ENCODE measurements around the gene ATP11C.

ATP11C gene

GRCh38 chrX:139889760-139890159, 43.1 kb downstream of the ATP11C start:
- Histone ChIP-seq H3K79me2 (ENCODE audit: control insufficient read depth, low read length) (peaks cover 25% of the 10 kb centered on the region), H3K27me3 (ENCODE audit: control insufficient read depth, low read length) (no peaks in the 10 kb centered on the region), H3K4me2 (ENCODE audit: low read length) (no peak overlapping the region), H3K9me3 (ENCODE audit: control insufficient read depth, insufficient read depth, low read length) (no peaks in the 10 kb centered on the region), H3K36me3 (ENCODE audit: control insufficient read depth, low read length) (no peaks in the 10 kb centered on the region), H4K20me1 (ENCODE audit: control insufficient read depth, insufficient read depth, low read depth, low read length) (no peaks in the 10 kb centered on the region), H3K27ac (ENCODE audit: low read depth, low read length) (no peak overlapping the region), H3K4me1 (ENCODE audit: control insufficient read depth, low read length) (no peaks in the 10 kb centered on the region), H3K9me2 (replicated peaks; ENCODE audit: control insufficient read depth, low read length) (no peaks in the 10 kb centered on the region), H3K4me3 (ENCODE audit: low read length) (no peak overlapping the region), H3F3A (ENCODE audit: control insufficient read depth, insufficient read depth) (no peaks in the 10 kb centered on the region)
- TF ChIP-seq EZH2phosphoT487 (IDR thresholded peaks at IDR 0.05; ENCODE audit: borderline replicate concordance, low read length) (no peak), CTCF (IDR thresholded peaks at IDR 0.05; ENCODE audit: low read depth, low read length, poor library complexity, severe bottlenecking) (no peak)

- peaks cover 19% of the 10 kb centered on the region for H3K79me2 ChIP-seq (ENCODE audit: control insufficient read depth, low read length)
- H4K20me1 ChIP-seq (ENCODE audit: control insufficient read depth, insufficient read depth, low read depth, low read length) = no peaks in the 10 kb centered on the region
- no peak for TF ChIP-seq EZH2phosphoT487 (IDR thresholded peaks at IDR 0.05; ENCODE audit: borderline replicate concordance, low read length)
- no peak for TF ChIP-seq CTCF (IDR thresholded peaks at IDR 0.05; ENCODE audit: low read depth, low read length, poor library complexity, severe bottlenecking)
- H3K9me3 ChIP-seq (ENCODE audit: control insufficient read depth, insufficient read depth, low read length) = no peaks in the 10 kb centered on the region
- no peak overlapping the region for H3K4me3 ChIP-seq (ENCODE audit: low read length)
- no peaks in the 10 kb centered on the region for H3K27me3 ChIP-seq (ENCODE audit: control insufficient read depth, low read length)
- no peak overlapping the region for H3K27ac ChIP-seq (ENCODE audit: low read depth, low read length)
- H3K36me3 ChIP-seq (ENCODE audit: control insufficient read depth, low read length) = no peaks in the 10 kb centered on the region
- no peaks in the 10 kb centered on the region for H3F3A ChIP-seq (ENCODE audit: control insufficient read depth, insufficient read depth)
- H3K9me2 ChIP-seq (replicated peaks; ENCODE audit: control insufficient read depth, low read length) = no peaks in the 10 kb centered on the region
- H3K4me2 ChIP-seq (ENCODE audit: low read length) = no peak overlapping the region
- no peaks in the 10 kb centered on the region for H3K4me1 ChIP-seq (ENCODE audit: control insufficient read depth, low read length)
Observed at GRCh38 chrX:139883984-139884383, 48.9 kb downstream of the ATP11C start.

- Histone ChIP-seq H3K4me2 (ENCODE audit: low read length) (no peak overlapping the region), H3K27ac (ENCODE audit: low read depth, low read length) (no peak overlapping the region)
- no peak for TF ChIP-seq EZH2phosphoT487 (IDR thresholded peaks at IDR 0.05; ENCODE audit: borderline replicate concordance, low read length)
Observed at GRCh38 chrX:139882299-139882698, 50.6 kb downstream of the ATP11C start.

GRCh38 chrX:139881572-139881971, 51.3 kb downstream of the ATP11C start:
- H3K4me2 ChIP-seq (ENCODE audit: low read length) = no peak overlapping the region
- no peaks in the 10 kb centered on the region for H4K20me1 ChIP-seq (ENCODE audit: control insufficient read depth, insufficient read depth, low read depth, low read length)
- H3K27ac ChIP-seq (ENCODE audit: low read depth, low read length) = no peak overlapping the region
- no peaks in the 10 kb centered on the region for H3K9me2 ChIP-seq (replicated peaks; ENCODE audit: control insufficient read depth, low read length)
- no peak overlapping the region for H3K4me3 ChIP-seq (ENCODE audit: low read length)
- TF ChIP-seq EZH2phosphoT487 (IDR thresholded peaks at IDR 0.05; ENCODE audit: borderline replicate concordance, low read length) = no peak
- TF ChIP-seq CTCF (IDR thresholded peaks at IDR 0.05; ENCODE audit: low read depth, low read length, poor library complexity, severe bottlenecking) = no peak
- no peaks in the 10 kb centered on the region for H3F3A ChIP-seq (ENCODE audit: control insufficient read depth, insufficient read depth)
- H3K9me3 ChIP-seq (ENCODE audit: control insufficient read depth, insufficient read depth, low read length) = no peaks in the 10 kb centered on the region
- H3K27me3 ChIP-seq (ENCODE audit: control insufficient read depth, low read length) = no peaks in the 10 kb centered on the region
- no peaks in the 10 kb centered on the region for H3K4me1 ChIP-seq (ENCODE audit: control insufficient read depth, low read length)
- no peaks in the 10 kb centered on the region for H3K36me3 ChIP-seq (ENCODE audit: control insufficient read depth, low read length)
- peaks cover 23% of the 10 kb centered on the region for H3K79me2 ChIP-seq (ENCODE audit: control insufficient read depth, low read length)

More at GRCh38 chrX:139882299-139882698, 50.6 kb downstream of the ATP11C start:
- H4K20me1 ChIP-seq (ENCODE audit: control insufficient read depth, insufficient read depth, low read depth, low read length) = no peaks in the 10 kb centered on the region
- no peak overlapping the region for H3K4me3 ChIP-seq (ENCODE audit: low read length)
- no peaks in the 10 kb centered on the region for H3K4me1 ChIP-seq (ENCODE audit: control insufficient read depth, low read length)
- H3K9me2 ChIP-seq (replicated peaks; ENCODE audit: control insufficient read depth, low read length) = no peaks in the 10 kb centered on the region
- H3K27me3 ChIP-seq (ENCODE audit: control insufficient read depth, low read length) = no peaks in the 10 kb centered on the region
- H3F3A ChIP-seq (ENCODE audit: control insufficient read depth, insufficient read depth) = no peaks in the 10 kb centered on the region
- no peaks in the 10 kb centered on the region for H3K9me3 ChIP-seq (ENCODE audit: control insufficient read depth, insufficient read depth, low read length)
- H3K36me3 ChIP-seq (ENCODE audit: control insufficient read depth, low read length) = no peaks in the 10 kb centered on the region
- H3K79me2 ChIP-seq (ENCODE audit: control insufficient read depth, low read length) = peaks cover 23% of the 10 kb centered on the region
